Testis (tissue), 2 donors: ENCODE results near the gene UBASH3A.

Source experiments
- POLR2A ChIP-seq: fragments of 450-650 bp; IDR thresholded peaks from one replicate; pipeline ENCODE4 v1.6.1; 2017; ENCODE audit warnings: antibody characterized with exemption, mild to moderate bottlenecking, moderate library complexity
- TF ChIP-seq, protein P1 (sequence below), 3 experiments: fragments of 450-650 bp in 2 of 3; fragments of 200-600 bp in 1 of 3; sonication (generic) in 1 of 3; IDR thresholded peaks; one replicate each; pipeline ENCODE4 v1.5.1; 2016 to 2019; ENCODE audit warnings: antibody characterized with exemption in 3 of 3, mild to moderate bottlenecking in 2 of 3, moderate library complexity in 1 of 3

DNA sequence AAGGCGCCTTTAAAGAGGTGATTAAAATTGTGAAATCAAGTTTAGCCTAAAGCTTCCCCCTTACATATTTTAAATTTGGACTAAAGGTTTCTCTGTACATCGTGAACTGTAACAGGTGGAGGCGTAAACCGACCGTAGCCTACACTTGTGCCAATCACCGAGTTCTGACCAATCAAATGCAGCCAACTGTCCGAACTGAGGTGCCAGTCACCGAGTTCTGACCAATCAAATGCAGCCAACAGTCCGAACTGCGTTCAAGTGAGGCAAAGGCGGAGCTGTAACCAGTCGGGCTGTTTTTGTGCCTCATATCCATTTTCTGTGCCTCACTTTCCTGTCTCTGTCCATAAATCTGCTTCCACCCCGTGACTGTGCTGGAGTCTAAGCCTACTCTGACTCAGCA, 44.8 kb upstream of the UBASH3A start:
- TF ChIP-seq, protein P1, sequence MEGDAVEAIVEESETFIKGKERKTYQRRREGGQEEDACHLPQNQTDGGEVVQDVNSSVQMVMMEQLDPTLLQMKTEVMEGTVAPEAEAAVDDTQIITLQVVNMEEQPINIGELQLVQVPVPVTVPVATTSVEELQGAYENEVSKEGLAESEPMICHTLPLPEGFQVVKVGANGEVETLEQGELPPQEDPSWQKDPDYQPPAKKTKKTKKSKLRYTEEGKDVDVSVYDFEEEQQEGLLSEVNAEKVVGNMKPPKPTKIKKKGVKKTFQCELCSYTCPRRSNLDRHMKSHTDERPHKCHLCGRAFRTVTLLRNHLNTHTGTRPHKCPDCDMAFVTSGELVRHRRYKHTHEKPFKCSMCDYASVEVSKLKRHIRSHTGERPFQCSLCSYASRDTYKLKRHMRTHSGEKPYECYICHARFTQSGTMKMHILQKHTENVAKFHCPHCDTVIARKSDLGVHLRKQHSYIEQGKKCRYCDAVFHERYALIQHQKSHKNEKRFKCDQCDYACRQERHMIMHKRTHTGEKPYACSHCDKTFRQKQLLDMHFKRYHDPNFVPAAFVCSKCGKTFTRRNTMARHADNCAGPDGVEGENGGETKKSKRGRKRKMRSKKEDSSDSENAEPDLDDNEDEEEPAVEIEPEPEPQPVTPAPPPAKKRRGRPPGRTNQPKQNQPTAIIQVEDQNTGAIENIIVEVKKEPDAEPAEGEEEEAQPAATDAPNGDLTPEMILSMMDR (IDR thresholded peaks at IDR 0.05): no peak
- TF ChIP-seq POLR2A: no peak
